ENCODE results near the gene LRCOL1.

DNA sequence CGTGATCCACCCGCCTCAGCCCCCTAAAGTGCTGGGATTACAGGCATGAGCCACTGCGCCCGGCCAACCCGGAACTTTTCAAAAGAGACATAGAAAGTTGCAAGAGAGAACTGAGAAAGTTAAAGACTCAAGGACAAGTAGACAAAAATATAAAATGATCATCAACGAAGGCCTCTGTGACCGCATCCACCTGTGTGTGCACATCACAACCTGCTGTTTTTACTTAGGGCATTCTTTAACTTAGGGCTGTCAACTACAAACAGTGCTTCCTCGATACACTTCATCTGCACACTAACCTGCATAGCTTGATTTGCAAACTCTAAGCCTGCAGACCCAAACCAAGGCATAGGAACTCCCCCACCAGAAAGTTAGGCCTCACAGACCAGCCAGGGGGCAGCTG is 23.0 kb upstream of the LRCOL1 start:
- TF ChIP-seq, protein P1, sequence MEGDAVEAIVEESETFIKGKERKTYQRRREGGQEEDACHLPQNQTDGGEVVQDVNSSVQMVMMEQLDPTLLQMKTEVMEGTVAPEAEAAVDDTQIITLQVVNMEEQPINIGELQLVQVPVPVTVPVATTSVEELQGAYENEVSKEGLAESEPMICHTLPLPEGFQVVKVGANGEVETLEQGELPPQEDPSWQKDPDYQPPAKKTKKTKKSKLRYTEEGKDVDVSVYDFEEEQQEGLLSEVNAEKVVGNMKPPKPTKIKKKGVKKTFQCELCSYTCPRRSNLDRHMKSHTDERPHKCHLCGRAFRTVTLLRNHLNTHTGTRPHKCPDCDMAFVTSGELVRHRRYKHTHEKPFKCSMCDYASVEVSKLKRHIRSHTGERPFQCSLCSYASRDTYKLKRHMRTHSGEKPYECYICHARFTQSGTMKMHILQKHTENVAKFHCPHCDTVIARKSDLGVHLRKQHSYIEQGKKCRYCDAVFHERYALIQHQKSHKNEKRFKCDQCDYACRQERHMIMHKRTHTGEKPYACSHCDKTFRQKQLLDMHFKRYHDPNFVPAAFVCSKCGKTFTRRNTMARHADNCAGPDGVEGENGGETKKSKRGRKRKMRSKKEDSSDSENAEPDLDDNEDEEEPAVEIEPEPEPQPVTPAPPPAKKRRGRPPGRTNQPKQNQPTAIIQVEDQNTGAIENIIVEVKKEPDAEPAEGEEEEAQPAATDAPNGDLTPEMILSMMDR (IDR thresholded peaks at IDR 0.05; ENCODE audit: low read length), result no peak
- no peak for TF ChIP-seq EZH2 (IDR thresholded peaks at IDR 0.05; ENCODE audit: borderline replicate concordance, low read length)
